Osteoblast (primary cell): ENCODE measurements around the gene GRIN1. TPM values are rescaled to one million over a fixed set of nuclear protein-coding genes. Genes with fewer than 3 reads are reported as not detected.

Experiments
- DNase-seq: peaks from one replicate; pipeline ENCODE4 v3.0.0; 2011; ENCODE audit warnings: low spot score, mixed read lengths; ENCODE audit not compliant: insufficient read length; ENCODE audit errors: missing footprints
- H2AFZ ChIP-seq: 2 replicates; pipeline ENCODE4 v1.6.0; 2011; ENCODE audit warnings: mild to moderate bottlenecking, low read length
- H3K27ac ChIP-seq: 2 replicates; pipeline ENCODE4 v1.5.1; 2011; ENCODE audit warnings: mild to moderate bottlenecking, low read depth, low read length, moderate library complexity
- H3K27me3 ChIP-seq: 2 replicates; pipeline ENCODE4 v1.6.0; 2012; ENCODE audit warnings: mild to moderate bottlenecking, control low read depth, inconsistent platforms, low read length, moderate library complexity; ENCODE audit not compliant: insufficient read depth
- H3K36me3 ChIP-seq: 2 replicates; pipeline ENCODE4 v1.5.1; 2011; ENCODE audit warnings: mild to moderate bottlenecking, low read length, control low read depth, moderate library complexity; ENCODE audit not compliant: insufficient read depth
- H3K4me1 ChIP-seq: 2 replicates; pipeline ENCODE4 v1.5.1; 2011; ENCODE audit warnings: mild to moderate bottlenecking, low read length, control low read depth, moderate library complexity; ENCODE audit not compliant: insufficient read depth
- H3K4me2 ChIP-seq: 2 replicates; pipeline ENCODE4 v1.6.0; 2011; ENCODE audit warnings: mild to moderate bottlenecking, low read length; ENCODE audit not compliant: insufficient read depth
- H3K4me3 ChIP-seq: fragments of 200-600 bp; sonication (generic); 3 replicates; pipeline ENCODE4 v1.5.1; 2012; ENCODE audit warnings: mild to moderate bottlenecking, low read length, inconsistent platforms; ENCODE audit not compliant: insufficient read depth
- H3K79me2 ChIP-seq: 2 replicates; pipeline ENCODE4 v1.6.0; 2012; ENCODE audit warnings: mild to moderate bottlenecking, low read length, control low read depth, inconsistent platforms; ENCODE audit not compliant: insufficient read depth
- H3K9me3 ChIP-seq: 2 replicates; pipeline ENCODE4 v1.5.1; 2011; ENCODE audit warnings: low read depth, low read length, control low read depth
- H4K20me1 ChIP-seq: 2 replicates; pipeline ENCODE4 v1.6.0; 2012; ENCODE audit warnings: mild to moderate bottlenecking, low read length, control low read depth; ENCODE audit not compliant: insufficient read depth
- CTCF ChIP-seq: IDR thresholded peaks from 2 replicates; pipeline ENCODE4 v1.5.1; 2011; ENCODE audit warnings: mild to moderate bottlenecking, low read depth, low read length, moderate library complexity; ENCODE audit errors: extremely low read depth
- total RNA-seq: library from RNA; depleted of rRNA; stranded (reverse); fragments of >200 nt; gene quantifications from 2 replicates; pipeline ENCODE4 v1.2.3, GENCODE V29; 2012

Gene GRIN1
- total RNA-seq, 1 donor, result not detected

- H3K36me3 ChIP-seq, result no peaks in the 10 kb centered on the region
Measured at GRCh38 chr9:137143459-137143858, 4.5 kb downstream of the GRIN1 start.

GRCh38 chr9:137145731-137146526, 7.0 kb downstream of the GRIN1 start:
- no peak for TF ChIP-seq CTCF
- peaks cover 8% of the 10 kb centered on the region for H3K27me3 ChIP-seq
- H3K4me2 ChIP-seq, result no peak overlapping the region
- H3K4me1 ChIP-seq, result no peaks in the 10 kb centered on the region
- no peak overlapping the region for H3K4me3 ChIP-seq
- H3K79me2 ChIP-seq, result no peaks in the 10 kb centered on the region
- H3K9me3 ChIP-seq, result no peaks in the 10 kb centered on the region
- H3K27ac ChIP-seq, result no peak overlapping the region
- DNase-seq, result peak; percentile 93
- H3K36me3 ChIP-seq, result no peaks in the 10 kb centered on the region
- H2AFZ ChIP-seq, result no peak overlapping the region
- H4K20me1 ChIP-seq, result no peaks in the 10 kb centered on the region

More at GRCh38 chr9:137143459-137143858, 4.5 kb downstream of the GRIN1 start:
- Histone ChIP-seq H3K27ac (no peak overlapping the region), H3K9me3 (no peaks in the 10 kb centered on the region), H4K20me1 (no peaks in the 10 kb centered on the region), H3K4me2 (no peak overlapping the region), H3K4me3 (no peak overlapping the region), H3K27me3 (peaks cover 26% of the 10 kb centered on the region), H2AFZ (no peak overlapping the region), H3K4me1 (no peaks in the 10 kb centered on the region), H3K79me2 (no peaks in the 10 kb centered on the region)
- peak; percentile 70 for DNase-seq
- TF ChIP-seq CTCF, result no peak

GRCh38 chr9:137146527-137146918, 7.6 kb downstream of the GRIN1 start:
- H3K27ac ChIP-seq, result no peak overlapping the region
- no peak overlapping the region for H2AFZ ChIP-seq
- H3K4me3 ChIP-seq, result no peak overlapping the region
- H3K27me3 ChIP-seq, result peaks cover 3% of the 10 kb centered on the region
- no peaks in the 10 kb centered on the region for H4K20me1 ChIP-seq
- no peaks in the 10 kb centered on the region for H3K4me1 ChIP-seq
- peak; percentile 84 for DNase-seq
- H3K4me2 ChIP-seq, result no peak overlapping the region
- no peak for TF ChIP-seq CTCF
- H3K9me3 ChIP-seq, result no peaks in the 10 kb centered on the region
- no peaks in the 10 kb centered on the region for H3K79me2 ChIP-seq
- no peaks in the 10 kb centered on the region for H3K36me3 ChIP-seq

- Histone ChIP-seq H3K4me1 (no peaks in the 10 kb centered on the region), H3K79me2 (no peaks in the 10 kb centered on the region), H4K20me1 (no peaks in the 10 kb centered on the region), H2AFZ (no peak overlapping the region), H3K4me3 (no peak overlapping the region), H3K27ac (no peak overlapping the region), H3K27me3 (peaks cover 2% of the 10 kb centered on the region), H3K9me3 (no peaks in the 10 kb centered on the region), H3K36me3 (no peaks in the 10 kb centered on the region), H3K4me2 (no peak overlapping the region)
- DNase-seq, result peak; percentile 80
- TF ChIP-seq CTCF, result no peak
Measured at GRCh38 chr9:137147091-137147792, 8.3 kb downstream of the GRIN1 start.
